GM10248 (cell line): Measurements from ENCODE around the gene GABRG3.

ENCODE experiments used
- CTCF ChIA-PET: fragments of 300-600 bp; sonication (Branson Sonifier 250); formaldehyde crosslinking; extraction: SDS; loops from one replicate; lab custom pipeline; 2021; ENCODE audit warnings: antibody characterized with exemption; lab: Yijun Ruan, JAX
- POLR2A ChIA-PET: fragments of 350-650 bp; sonication (Branson Sonifier 250); formaldehyde crosslinking; extraction: SDS; loops from one replicate; lab custom pipeline; 2020; ENCODE audit warnings: antibody characterized with exemption; lab: Yijun Ruan, JAX
- DNase-seq: peaks from one replicate; pipeline ENCODE4 v3.0.0; 2012; ENCODE audit errors: extremely low spot score
- TF ChIP-seq, protein P1 (sequence below): IDR thresholded peaks from 2 replicates; pipeline ENCODE4 v1.5.1; 2012; ENCODE audit warnings: mild to moderate bottlenecking, low read depth; ENCODE audit errors: extremely low read depth, missing control alignments, control extremely low read depth

GABRG3 gene

GRCh38 chr15:27070841-27071240, 99.9 kb downstream of the GABRG3 start:
- TF ChIP-seq, protein P1, sequence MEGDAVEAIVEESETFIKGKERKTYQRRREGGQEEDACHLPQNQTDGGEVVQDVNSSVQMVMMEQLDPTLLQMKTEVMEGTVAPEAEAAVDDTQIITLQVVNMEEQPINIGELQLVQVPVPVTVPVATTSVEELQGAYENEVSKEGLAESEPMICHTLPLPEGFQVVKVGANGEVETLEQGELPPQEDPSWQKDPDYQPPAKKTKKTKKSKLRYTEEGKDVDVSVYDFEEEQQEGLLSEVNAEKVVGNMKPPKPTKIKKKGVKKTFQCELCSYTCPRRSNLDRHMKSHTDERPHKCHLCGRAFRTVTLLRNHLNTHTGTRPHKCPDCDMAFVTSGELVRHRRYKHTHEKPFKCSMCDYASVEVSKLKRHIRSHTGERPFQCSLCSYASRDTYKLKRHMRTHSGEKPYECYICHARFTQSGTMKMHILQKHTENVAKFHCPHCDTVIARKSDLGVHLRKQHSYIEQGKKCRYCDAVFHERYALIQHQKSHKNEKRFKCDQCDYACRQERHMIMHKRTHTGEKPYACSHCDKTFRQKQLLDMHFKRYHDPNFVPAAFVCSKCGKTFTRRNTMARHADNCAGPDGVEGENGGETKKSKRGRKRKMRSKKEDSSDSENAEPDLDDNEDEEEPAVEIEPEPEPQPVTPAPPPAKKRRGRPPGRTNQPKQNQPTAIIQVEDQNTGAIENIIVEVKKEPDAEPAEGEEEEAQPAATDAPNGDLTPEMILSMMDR: no peak
- ChIA-PET CTCF (interaction anchor here (2.5 kb wide), 1 partner anchor 12 kb away, joined by 13 read pairs; no protein-coding TSS in a partner anchor), POLR2A (no interaction called here)
- DNase-seq: no peak

DNA sequence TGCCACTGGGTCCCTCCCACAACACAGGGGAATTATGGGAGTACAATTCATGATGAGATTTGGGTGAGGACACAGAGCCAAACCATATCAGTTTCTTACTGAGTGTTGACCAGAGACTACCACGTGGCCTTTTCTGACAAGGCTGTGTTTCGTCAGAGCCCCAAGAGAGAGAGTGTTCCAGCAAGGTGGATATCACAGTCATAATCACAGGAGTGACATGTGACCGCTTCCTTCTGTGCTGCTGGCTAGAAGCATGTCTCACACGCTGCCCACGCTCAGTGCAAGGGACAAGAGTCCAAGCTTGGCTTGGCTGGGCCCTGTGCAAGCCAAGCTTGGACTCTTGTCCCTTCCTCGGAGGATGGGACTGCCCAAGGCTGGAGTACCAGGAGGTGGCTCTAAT, 103.2 kb downstream of the GABRG3 start:
- DNase-seq: no peak
- ChIA-PET CTCF (no interaction called here), POLR2A (no interaction called here)
- TF ChIP-seq, protein P1: no peak

- POLR2A ChIA-PET: no interaction called here
- DNase-seq: no peak
- TF ChIP-seq, protein P1: no peak
- CTCF ChIA-PET: interaction anchor here (1.5 kb wide), 1 partner anchor 10 kb away, joined by 3 read pairs; no protein-coding TSS in a partner anchor
Measured at GRCh38 chr15:27077790-27078189, 106.8 kb downstream of the GABRG3 start.

- TF ChIP-seq, protein P1: no peak
- ChIA-PET POLR2A (no interaction called here), CTCF (interaction anchor here (0.8 to 1.0 kb wide), 2 partner anchors 11 to 22 kb away, joined by 3 read pairs; no protein-coding TSS in a partner anchor)
- DNase-seq: no peak
Measured at GRCh38 chr15:27081676-27082418, 110.9 kb downstream of the GABRG3 start.

GRCh38 chr15:27082526-27082925, 111.5 kb downstream of the GABRG3 start:
- no peak for DNase-seq
- TF ChIP-seq, protein P1: no peak
- ChIA-PET POLR2A (no interaction called here), CTCF (interaction anchor here (1.0 kb wide), 1 partner anchor 11 kb away, joined by 3 read pairs; no protein-coding TSS in a partner anchor)

GRCh38 chr15:27084844-27085243, 113.9 kb downstream of the GABRG3 start:
- DNase-seq: no peak
- ChIA-PET POLR2A (no interaction called here), CTCF (no interaction called here)
- TF ChIP-seq, protein P1: no peak
